ENCODE data around the gene ZFX. TPM values are rescaled to one million over a fixed set of nuclear protein-coding genes. Genes with fewer than 3 reads are reported as not detected.

The ZFX gene
- total and polyA plus RNA-seq, 2 of the 8 experiments (the other 6 are each of a cell fraction or from before 2014, with no cell fraction given): 2.8 to 22.0 TPM

GRCh38 chrX:24190500-24191156 is 41.1 kb downstream of the ZFX start:
- H2BK20ac ChIP-seq (ENCODE audit: low read length): no peak overlapping the region
- no peak overlapping the region for H3K18ac ChIP-seq (ENCODE audit: extremely low read depth, low read length)
- no peak overlapping the region for H3K9ac ChIP-seq (replicated peaks in 1 of 4; ENCODE audit: extremely low read depth in 1 of 4, low read depth in 3 of 4, low read length in 3 of 4)
- no peaks in the 10 kb centered on the region for H3K27me3 ChIP-seq (replicated peaks in 1 of 4; ENCODE audit: control insufficient read depth in 3 of 4, extremely low read depth in 1 of 4, insufficient read depth in 3 of 4, low read length in 3 of 4)
- H3K4me2 ChIP-seq (ENCODE audit: insufficient read depth in 1 of 2, low read depth in 2 of 2, low read length in 2 of 2): no peak overlapping the region
- H3K23me2 ChIP-seq (ENCODE audit: low read depth, low read length): no peaks in the 10 kb centered on the region
- no peak overlapping the region for H2BK120ac ChIP-seq (replicated peaks; ENCODE audit: low read depth, low read length)
- FAIRE-seq (no peak), DNase-seq (ENCODE audit: low read depth in 1 of 2, low spot score in 2 of 2) (no peak)
- H3K36me3 ChIP-seq (ENCODE audit: control insufficient read depth in 2 of 4, insufficient read depth in 4 of 4, low read length in 3 of 4): no peaks in the 10 kb centered on the region; a peak in 1 of 8 replicates
- H4K91ac ChIP-seq (replicated peaks; ENCODE audit: insufficient read length, low read length): no peak overlapping the region
- no peak overlapping the region for H3K4me3 ChIP-seq (ENCODE audit: extremely low read depth in 1 of 4, insufficient read depth in 2 of 4, low read depth in 3 of 4, low read length in 4 of 4)
- H3K56ac ChIP-seq (replicated peaks; ENCODE audit: insufficient read length, low read depth, low read length): no peak overlapping the region
- no peaks in the 10 kb centered on the region for H3K4me1 ChIP-seq (replicated peaks in 1 of 4; ENCODE audit: control insufficient read depth in 3 of 4, insufficient read depth in 4 of 4, low read length in 3 of 4)
- 0 out of 2 replicates have a peak, but pooled peaks cover 2% of the 10 kb centered on the region for H3K79me1 ChIP-seq (ENCODE audit: low read depth, low read length)
- TF ChIP-seq BCL11A (IDR thresholded peaks at IDR 0.05; ENCODE audit: low read depth in 2 of 2, low read length in 2 of 2) (no peak), JUN (IDR thresholded peaks at IDR 0.05; ENCODE audit: low read depth, low read length) (no peak), MAX (IDR thresholded peaks at IDR 0.05) (no peak), TBP (IDR thresholded peaks at IDR 0.05; ENCODE audit: low read depth, low read length) (no peak)
- H2AFZ ChIP-seq (ENCODE audit: low read length): no peak overlapping the region
- H3K14ac ChIP-seq (ENCODE audit: insufficient read length): no peak overlapping the region
- POLR2A ChIA-PET (ENCODE audit: partially characterized antibody): interaction anchor here (0.7 to 1.3 kb wide), 2 partner anchors 10 to 49 kb away, joined by 4 to 6 read pairs; no protein-coding TSS in a partner anchor
- 94% methylated on average over 2 of the region's 2 CpGs; no CpG with 5 or more reads in 1 of the 2 experiments for WGBS, 2 experiments (ENCODE audit: extremely low coverage in 1 of 2, insufficient coverage in 1 of 2, insufficient read length in 1 of 2, insufficient replicate concordance in 2 of 2, low coverage in 1 of 2, low lambda C conversion rate in 2 of 2, missing lambda C conversion rate in 1 of 2)
- no peaks in the 10 kb centered on the region for H4K20me1 ChIP-seq (replicated peaks in 1 of 2; ENCODE audit: control insufficient read depth in 1 of 2, insufficient read depth in 2 of 2, low read length in 2 of 2)
- H2BK12ac ChIP-seq (ENCODE audit: low read depth, low read length): no peak overlapping the region
- no peaks in the 10 kb centered on the region for H3K9me3 ChIP-seq (ENCODE audit: insufficient read depth in 2 of 2, low read depth in 1 of 2, low read length in 1 of 2)
- peaks cover 0 to 51% of the 10 kb centered on the region in 2 experiments; a peak in 2 of 4 replicates for H3K79me2 ChIP-seq (ENCODE audit: control insufficient read depth in 1 of 2, insufficient read depth in 2 of 2, low read length in 2 of 2)
- no peak overlapping the region for H2AK5ac ChIP-seq (ENCODE audit: low read depth, low read length)
- H2BK5ac ChIP-seq (ENCODE audit: low read depth, low read length): no peak overlapping the region
- H3K27ac ChIP-seq (ENCODE audit: low read depth, low read length): no peak overlapping the region
- H4K5ac ChIP-seq (ENCODE audit: insufficient read length, low read depth, low read length): no peak overlapping the region
- H2BK15ac ChIP-seq (ENCODE audit: low read length): no peak overlapping the region
- no peak overlapping the region for H3K23ac ChIP-seq (ENCODE audit: insufficient read length)
- no peak overlapping the region for H3K4ac ChIP-seq (replicated peaks; ENCODE audit: insufficient read length, low read depth, low read length)
- no peak overlapping the region for H4K8ac ChIP-seq (ENCODE audit: extremely low read depth, insufficient read depth, low read length)
- CTCF ChIA-PET (ENCODE audit: partially characterized antibody): interaction anchor here (0.7 kb wide), 2 partner anchors 19 to 52 kb away, joined by 3 read pairs; no protein-coding TSS in a partner anchor

Data from H1 (cell line).